GM21529 (cell line): ENCODE results near the gene MATN3.
"Not testable (repeated sequence)": the region's sequence is repeated elsewhere in the genome, so short reads cannot be mapped to it uniquely, and the experiment has no call there.

Experiments used
- ATAC-seq: cut with Tn5 transposase; IDR thresholded peaks from one replicate; pipeline ENCODE4 v1.9.1; 2021; ENCODE audit not compliant: unreplicated experiment

Gene MATN3, protein sequence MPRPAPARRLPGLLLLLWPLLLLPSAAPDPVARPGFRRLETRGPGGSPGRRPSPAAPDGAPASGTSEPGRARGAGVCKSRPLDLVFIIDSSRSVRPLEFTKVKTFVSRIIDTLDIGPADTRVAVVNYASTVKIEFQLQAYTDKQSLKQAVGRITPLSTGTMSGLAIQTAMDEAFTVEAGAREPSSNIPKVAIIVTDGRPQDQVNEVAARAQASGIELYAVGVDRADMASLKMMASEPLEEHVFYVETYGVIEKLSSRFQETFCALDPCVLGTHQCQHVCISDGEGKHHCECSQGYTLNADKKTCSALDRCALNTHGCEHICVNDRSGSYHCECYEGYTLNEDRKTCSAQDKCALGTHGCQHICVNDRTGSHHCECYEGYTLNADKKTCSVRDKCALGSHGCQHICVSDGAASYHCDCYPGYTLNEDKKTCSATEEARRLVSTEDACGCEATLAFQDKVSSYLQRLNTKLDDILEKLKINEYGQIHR

DNA sequence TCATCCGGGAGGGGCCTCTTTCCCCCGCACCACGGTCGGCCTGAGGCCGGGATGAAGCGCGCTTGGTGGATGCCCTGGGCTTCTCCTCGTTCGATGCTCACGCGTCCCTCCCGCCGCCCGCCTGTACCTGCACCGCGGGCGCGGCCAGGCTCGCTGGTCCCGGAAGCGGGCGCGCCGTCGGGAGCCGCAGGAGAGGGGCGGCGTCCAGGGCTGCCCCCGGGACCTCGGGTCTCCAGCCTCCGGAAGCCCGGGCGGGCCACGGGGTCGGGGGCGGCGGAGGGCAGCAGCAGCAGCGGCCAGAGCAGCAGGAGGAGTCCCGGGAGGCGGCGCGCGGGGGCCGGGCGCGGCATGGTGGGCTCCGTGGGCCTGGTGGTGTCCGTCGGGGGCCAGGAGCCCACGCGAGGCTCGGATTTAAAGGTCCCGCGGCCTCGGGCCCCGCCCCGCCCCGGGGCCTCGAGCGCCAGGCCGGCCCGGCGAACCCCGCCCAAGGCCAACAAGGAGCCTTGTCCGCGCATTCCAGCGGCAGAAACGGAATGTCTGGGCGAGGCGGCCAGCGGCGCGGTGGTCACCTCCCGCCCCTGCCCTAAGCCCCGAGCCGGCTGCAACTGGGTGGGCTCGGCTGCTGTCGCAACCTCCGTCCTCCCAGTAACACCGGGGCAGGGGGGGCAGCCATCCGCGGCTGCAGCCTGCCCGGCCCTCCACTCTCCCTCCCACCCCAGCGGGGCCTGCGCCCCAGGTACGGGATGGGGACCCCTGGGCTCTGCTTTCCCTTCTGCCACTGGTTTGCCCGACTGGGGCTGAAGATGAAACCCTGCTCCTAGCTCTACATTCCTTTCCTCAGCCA is at the start of gene MATN3:
Gene MATN3, minus strand, starts transcription at position 387 of the 844 bp plus-strand sequence. Its CDS starts 37 bp downstream, at position 350.
- no peak for ATAC-seq

DNA sequence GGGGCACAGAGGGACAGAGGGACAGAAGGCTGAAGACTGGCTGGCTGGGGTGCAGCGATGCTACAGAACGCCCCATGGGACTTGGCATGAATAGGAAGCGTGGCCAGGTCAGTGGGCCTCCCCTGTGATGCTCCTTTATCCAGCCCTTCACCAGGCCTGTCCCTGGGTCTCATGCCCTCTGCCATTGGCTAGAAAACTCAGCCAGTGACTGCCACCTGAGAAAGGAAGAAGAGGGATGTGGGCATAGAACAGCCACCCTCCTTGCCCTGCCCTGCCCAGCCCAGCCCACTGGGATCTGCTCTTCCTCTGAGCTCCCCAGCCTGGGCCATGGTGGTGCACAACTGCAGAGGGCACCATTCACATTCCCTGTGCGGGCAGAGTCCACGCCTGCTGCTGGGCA is 49.5 kb upstream of the MATN3 start:
- ATAC-seq, result no peak

DNA sequence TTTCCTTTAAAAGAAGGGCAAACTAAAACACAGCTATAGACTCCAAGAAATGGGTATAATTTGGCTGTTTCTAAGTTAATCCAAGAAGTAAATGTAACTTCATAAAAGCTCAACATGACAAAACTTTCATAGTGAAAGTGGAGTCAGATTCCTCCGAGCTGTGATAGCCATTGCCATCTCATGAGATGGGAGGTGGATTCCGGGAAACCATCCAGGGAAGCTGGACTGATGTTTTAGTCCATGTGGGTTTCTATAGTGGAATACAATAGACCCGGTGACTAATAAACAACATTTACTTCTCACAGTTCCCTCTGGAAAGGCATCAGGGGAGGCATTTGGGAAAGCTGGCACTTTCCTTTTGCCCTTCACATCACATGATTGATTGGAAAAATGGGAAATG is 49.0 kb upstream of the MATN3 start:
- no peak for ATAC-seq

DNA sequence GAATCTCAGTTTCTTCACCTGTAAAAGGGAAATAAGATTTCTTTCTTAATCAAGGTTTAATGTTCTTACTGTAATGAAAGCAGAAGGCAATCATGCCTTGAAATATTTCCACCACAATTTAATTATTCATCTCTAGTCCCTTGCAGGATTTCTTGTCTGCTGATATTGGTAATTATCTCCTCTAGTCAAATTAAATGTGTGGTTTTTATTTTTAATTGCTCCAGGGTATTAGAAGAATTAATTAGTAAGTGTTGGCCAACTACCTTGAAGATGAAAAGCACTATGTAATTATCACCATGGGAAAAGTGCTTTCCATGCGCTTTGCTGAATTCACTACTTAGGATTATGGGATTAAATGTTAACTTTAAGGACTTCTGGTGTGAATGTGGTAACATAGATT is 47.6 kb upstream of the MATN3 start:
- no peak for ATAC-seq

DNA sequence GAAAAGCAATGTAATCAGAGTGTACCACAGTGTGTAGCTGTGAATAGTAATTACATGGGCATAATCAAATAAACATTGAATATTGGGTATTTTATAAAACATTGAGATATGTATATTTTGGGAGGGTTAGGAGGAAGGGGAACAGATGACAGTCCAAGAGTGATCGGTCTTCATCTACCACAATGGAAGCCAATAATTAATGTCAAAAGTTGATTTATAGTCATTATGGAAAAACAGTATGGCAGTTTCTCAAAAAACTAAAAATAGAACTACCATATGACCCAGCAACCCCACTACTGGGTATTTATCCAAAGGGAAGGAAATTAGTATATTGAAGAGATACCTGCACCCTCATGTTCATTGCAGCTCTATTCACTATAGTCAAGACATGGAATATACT is 44.8 kb upstream of the MATN3 start:
- no peak for ATAC-seq

DNA sequence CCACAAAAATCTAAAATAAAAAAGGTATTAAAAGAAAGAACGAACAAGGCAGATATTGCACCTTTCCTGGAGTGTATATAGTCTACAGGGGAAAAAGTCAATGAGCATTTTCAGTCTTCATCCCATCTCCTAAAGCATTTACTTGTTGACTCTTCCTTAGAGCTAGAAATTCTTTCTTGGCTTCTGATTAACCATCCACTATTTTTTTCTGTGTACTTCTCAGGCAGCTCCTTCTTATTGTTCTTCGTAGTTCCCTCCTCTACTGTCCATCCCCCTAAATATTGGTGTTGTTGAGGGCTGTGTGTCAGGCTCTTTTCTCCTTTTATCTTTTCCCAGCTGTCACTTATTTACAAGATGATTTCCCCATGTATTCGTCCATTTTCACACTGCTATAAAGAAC is 42.5 kb upstream of the MATN3 start:
- no peak for ATAC-seq

DNA sequence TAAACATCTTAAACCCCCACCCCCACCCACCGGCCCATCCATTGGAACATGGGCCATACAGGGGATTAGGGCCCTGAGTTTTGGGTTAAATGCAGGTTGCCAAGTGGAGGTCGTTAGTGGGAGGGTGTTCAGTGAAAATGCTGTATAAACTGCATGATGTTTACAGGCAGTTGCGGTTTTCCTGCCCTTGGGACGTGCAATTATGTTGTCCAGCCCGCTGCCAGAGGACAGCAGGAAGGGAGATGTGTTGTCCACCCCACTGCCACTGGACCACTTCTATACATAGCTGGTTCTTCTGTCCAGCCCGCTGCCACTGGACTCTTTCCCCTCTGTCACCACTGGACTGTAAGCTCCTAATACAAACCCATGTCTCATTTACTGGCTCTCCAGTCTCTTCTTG is 41.7 kb upstream of the MATN3 start:
- ATAC-seq, result no peak

DNA sequence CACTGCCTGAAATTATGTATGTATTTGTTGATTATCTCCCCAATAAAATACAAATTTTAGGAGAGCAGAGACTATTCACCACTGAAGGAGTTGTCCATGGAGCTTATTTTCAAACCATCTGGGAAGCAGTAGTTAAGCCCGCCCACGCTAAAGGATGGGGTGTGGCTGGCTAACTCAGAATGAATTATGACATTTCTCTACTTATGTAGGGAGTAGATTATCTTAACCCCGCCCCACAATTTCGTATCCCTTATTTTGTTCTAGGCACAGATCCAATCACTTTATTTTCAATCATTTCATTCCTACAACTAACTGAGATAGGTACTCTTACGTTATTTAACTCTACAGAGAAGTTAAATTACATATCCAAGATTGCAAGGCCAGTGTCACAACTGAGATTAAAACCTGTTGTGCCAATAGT is 40.4 kb upstream of the MATN3 start:
- no peak for ATAC-seq

DNA sequence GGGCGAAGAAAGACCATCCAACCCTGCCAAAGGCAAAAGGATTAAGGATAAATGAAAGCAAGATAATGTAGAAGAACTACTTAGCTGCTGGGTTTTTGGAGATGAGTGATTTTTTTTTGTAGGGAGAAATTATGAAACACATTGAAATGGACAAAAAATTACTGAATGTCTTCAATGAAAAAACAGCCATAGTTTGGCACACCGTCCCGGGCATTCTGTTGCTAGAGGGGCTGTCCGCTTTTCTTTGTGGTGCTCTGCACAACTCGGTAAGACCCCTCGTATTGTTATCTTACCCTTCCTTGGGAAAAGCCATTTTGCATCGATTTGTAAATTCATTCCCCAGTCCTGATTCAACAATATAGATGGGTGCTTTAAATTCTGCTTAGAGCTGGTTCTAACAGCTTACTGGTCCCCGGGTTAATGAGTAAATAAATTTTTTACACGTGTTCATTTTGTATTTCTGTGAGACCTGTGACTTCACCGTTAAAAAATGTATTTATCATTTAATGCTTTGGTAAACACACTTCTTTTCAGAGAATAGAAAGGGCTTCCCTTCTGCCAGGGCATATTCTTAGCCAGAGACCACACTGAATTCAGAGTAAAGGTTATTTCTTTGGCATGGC is 39.9 kb upstream of the MATN3 start:
- ATAC-seq, result no peak

DNA sequence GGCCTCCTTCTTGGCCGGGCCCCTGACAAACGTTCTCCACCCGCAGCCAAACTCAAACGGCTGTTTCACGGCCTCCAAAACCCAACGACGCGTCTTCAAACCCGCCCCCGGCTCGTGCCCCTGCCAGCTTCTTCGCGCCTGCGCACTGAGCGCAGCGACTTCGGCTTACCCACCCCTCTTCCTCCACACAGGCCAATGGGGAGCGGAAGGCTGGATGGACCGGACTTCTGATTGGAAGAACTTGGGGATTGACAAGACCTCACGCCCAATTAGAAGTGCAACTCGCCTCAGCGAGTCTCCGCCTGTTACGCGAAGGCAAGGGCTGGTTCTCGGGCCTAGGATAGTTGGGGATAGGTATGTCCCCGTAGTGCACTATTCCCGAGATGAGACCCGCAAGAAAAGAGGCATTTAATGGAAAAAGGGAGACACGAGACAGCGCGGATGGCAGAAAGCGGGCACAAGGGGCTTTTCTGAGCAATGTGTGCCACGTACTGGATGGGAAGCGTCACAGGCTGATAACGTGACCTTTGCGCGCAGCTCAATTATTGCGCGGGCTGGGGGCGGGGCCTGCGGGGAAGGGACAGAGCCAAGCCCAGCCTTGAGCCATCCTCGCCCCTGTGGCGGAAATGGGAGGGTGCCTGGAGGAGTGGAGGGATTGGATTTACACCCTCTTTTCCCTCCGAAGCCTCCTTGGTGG is 39.2 kb upstream of the MATN3 start, which contains the start of gene LAPTM4A:
Gene LAPTM4A, minus strand, starts transcription at position 97 of the 697 bp plus-strand sequence. CDS start 108 bp downstream, outside the sequence.
- peak; percentile 94 for ATAC-seq

DNA sequence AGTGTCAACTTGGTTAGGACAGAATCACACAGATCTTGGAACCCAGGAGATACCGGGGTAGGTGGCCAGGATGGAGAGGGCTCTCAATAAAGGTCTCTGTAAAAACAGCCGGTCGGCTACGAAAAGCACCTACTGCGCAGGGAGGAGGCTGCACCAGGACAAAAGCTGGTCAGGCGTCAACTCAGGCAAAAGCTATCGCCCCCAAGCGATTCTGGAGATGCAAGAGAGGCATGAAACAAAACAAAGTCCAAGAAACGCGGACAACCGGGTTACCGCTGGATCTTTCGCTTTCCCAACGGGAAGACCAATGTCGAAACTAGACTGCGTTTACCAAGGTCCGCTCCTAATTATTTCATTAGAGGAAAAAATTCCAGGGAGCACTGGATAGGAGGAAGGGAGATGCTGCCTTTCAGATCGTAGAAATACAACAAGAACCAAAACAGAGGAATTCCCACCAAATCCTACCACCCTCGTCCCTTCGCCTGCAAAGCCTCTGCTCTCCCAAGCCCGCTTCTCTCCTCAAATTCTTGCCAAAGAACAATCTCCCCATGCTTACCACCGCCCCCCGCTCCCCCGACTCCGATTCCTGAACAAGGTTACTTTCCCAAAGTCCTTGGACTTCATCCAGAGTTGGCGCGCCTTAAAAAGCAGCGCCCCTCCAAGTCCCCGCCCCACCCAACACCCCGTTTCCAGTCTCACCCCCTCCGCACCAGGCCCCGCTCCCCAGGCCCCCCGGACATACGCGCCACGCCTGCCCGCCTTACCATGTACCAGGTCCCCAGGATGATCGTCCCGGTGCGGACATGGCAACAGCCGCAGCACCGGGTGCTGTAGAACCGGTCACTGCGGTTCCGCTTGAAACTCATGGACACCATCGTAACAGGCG is 38.4 kb upstream of the MATN3 start:
- peak; percentile 28 for ATAC-seq

DNA sequence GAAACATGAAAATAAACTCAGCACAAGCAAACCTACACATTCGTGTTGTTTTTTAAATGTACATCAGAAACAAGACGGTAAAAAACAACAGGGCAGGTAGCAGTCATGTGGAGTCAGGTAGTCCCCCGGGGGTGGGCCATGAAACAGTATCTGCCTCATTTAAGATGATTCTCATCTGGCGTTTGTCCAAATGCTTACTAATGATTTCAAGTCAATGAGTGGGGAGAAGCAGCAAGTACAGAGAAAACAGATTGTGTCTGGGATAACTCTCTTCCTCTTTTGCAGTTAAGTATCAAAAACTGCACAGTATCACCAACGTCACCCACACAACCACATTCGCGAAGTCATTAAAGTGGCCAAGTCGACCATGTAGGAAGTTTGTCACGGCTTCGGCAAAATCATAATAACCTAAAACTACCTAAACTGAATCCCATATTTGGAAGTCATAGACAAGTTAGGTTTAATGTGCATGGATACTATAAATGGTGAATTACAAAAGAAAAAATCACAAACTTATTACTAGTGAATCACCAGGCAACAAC is 37.7 kb upstream of the MATN3 start:
- peak; percentile 29 for ATAC-seq

DNA sequence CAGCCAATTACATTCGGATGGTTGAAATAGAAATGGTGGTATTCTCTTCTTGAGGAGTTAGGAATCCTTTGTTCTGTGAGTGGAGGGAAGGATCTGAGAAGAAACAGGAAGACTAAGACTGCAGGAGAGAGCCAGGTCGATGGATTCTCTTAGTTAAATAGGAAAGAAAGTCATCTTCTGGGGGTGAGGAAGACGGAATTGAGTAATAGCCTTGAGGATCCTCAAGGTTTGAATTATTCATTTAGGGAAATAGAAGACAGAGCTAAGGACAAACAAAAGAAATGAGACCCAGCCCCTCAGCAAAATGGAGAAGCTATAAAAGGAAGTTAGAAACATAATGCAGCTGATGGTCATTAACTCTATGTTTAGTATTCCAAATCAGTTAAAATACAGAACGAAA is 37.2 kb upstream of the MATN3 start:
- ATAC-seq, result no peak

DNA sequence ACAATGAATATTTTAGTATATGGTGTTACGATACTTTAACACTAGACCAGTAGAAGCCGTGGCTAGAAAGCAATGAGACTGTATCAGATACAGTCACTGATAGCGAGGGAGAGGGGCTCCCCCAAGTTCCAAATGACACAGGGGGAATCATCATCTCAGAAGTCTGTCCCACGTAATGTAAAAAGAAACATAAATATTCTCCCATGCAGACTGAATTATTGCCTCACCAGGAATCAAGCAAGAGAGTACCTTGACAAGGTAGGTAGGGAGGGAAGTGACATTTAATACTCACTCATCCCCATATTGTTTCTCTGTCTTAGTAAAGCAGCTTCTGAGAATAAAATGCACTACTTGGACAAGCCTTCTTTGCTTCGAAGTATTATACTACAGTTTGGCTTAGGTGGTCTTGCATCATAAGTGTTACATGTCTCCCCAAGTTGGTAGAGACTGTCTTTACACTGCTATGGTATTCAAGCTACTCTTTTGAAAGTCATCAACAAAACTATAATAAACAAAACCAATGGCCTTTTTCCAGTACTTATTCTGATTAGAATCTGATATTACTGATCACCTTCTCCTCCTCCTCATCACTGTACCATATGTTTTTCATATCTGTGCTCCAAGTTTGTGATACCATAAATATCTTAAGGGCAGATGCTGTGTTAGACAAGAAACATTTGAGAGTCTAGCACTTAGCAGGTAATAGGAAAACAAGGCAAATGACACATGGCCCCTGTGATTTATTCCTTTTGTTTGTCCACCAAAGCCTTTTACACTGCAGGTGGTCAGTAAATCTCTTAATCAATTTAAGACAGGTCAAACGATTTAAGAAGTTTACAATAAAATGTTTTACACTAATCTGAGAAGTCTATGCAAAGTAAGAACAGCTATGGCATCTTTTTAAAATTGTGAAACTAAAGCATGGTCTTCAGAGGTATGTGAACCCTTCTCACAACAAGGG is 36.3 kb upstream of the MATN3 start:
- ATAC-seq, result no peak

DNA sequence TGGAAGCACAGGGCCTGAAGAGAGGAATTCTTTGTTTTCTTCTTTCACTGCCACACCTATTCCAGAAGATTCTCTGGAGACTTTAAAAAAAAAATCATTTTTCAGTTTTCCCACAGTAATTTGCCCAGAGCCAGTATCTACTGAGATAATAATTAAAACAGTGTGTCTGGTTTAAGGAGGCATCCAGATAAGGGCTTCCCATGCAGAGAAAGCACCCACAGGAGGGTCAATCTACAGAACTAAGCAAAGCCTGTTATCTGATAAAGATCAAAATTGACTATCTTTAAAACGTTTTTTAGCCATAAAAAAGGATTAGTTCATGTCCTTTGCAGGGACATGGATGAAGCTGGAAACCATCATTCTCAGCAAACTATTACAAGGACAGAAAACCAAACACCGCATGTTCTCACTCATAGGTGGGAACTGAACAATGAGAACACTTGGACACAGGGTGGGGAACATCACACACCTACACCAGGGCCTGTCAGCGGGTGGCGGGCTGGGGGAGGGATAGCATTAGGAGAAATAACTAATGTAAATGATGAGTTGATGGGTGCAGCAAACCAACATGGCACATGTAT is 33.3 kb upstream of the MATN3 start:
- not testable (repeated sequence) for ATAC-seq

DNA sequence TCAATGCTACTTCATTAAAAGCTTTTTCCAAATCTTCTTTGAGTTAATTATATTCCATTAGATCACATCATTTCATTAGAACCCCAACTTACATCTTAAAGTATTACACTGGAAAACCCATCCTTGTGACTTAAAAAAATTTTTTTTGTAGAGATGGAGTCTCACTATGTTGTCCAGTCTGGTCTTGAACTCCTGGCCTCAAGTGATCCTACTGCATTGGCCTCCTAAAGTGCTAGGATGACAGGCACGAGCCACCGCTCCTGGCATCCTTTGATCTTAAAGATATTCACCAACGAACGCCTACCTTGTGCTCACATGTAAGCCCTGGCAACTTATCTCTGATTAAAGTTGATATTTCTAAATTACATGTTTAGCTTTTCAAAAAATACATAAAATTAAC is 32.3 kb upstream of the MATN3 start:
- ATAC-seq, result no peak

DNA sequence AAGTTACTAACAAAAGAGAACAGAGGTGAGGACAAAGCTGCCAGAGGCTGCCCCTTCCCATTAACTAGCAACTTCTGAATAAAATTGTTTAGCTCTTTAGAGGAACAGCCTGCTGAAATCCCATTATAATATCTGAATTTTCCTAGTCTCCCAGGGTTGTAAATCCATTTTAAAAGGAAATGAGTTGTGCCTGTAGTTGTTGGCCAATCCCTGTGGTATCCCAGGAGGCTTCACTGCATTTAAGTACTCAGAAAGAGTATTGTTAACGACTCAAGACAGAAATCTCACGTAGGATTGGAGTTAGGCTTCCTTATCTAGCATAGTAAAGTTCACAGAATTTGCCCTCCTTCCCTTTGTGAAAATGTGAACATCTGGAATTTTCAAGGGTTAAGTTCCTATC is 30.1 kb upstream of the MATN3 start:
- no peak for ATAC-seq
